K562 (cell line): Measurements from ENCODE around the gene DTNB. TPM values are rescaled to one million over a fixed set of nuclear protein-coding genes. Genes with fewer than 3 reads are reported as not detected.

Experiments used
- ATAC-seq: fragments of 200-7000 bp; cut with Tn5 transposase; 3 replicates; pipeline ENCODE4 v1.9.1; 2020; ENCODE audit warnings: moderate library complexity
- BruUV-seq: library from RNA; stranded (reverse); fragments of 400-500 nt; replicated peaks from 2 replicates; lab custom pipeline; 2021; lab: Mats Ljungman, UMichigan
- CTCF ChIA-PET: fragments of 300-600 bp; formaldehyde crosslinking; extraction: SDS; loops from one replicate; lab custom pipeline; 2021; ENCODE audit warnings: low intra/inter-chr PET ratio; lab: Yijun Ruan, JAX
- POLR2A ChIA-PET: fragments of 300-600, 350-650 bp; sonication (Branson Sonifier 250); formaldehyde crosslinking; extraction: SDS; loops from one replicate; lab custom pipeline; 2021; ENCODE audit warnings: antibody characterized with exemption, inconsistent platforms; lab: Yijun Ruan, JAX
- DNase-seq, 4 experiments: peaks; one replicate each; pipeline versions ENCODE4 v3.0.0 to v3.0.0-alpha.2; 2011 to 2018; ENCODE audit warnings: low spot score in 3 of 4, mixed read lengths in 3 of 4; ENCODE audit errors: extremely low read depth in 1 of 4
- FAIRE-seq: peaks from 2 replicates; lab custom pipeline; 2011; peaks lifted over from hg19 to GRCh38; lab: Jason Lieb, UNC
- H2AFZ ChIP-seq: 2 replicates; pipeline ENCODE4 v1.6.0; 2011; ENCODE audit warnings: low read depth, low read length, control low read depth, inconsistent platforms
- H3K27ac ChIP-seq: fragments of 200-600 bp; 3 replicates; pipeline ENCODE4 v1.8.0; 2011; ENCODE audit warnings: low read depth, mild to moderate bottlenecking, control low read depth, inconsistent platforms, low read length, moderate library complexity, mixed read lengths; ENCODE audit errors: extremely low read depth
- H3K27me3 ChIP-seq, 2 experiments: fragments of 300-600 bp in 1 of 2; 2 replicates in 1 of 2; 3 replicates in 1 of 2; pipeline versions ENCODE4 v1.6.0 to v1.8.0; 2011; ENCODE audit warnings: inconsistent platforms in 2 of 2, low read length in 2 of 2, mild to moderate bottlenecking in 1 of 2, mixed read lengths in 1 of 2, moderate library complexity in 1 of 2; ENCODE audit not compliant: control insufficient read depth in 2 of 2, insufficient read depth in 2 of 2
- H3K36me3 ChIP-seq: fragments of 300-600 bp; 3 replicates; pipeline ENCODE4 v1.8.0; 2011; ENCODE audit warnings: mild to moderate bottlenecking, low read length, inconsistent platforms; ENCODE audit not compliant: control insufficient read depth, insufficient read depth
- H3K4me1 ChIP-seq, 2 experiments: fragments of 200-600 bp in 1 of 2; replicated peaks in 1 of 2; 2 replicates in 1 of 2; 3 replicates in 1 of 2; pipeline versions ENCODE4 v1.5.1 to v1.8.0; 2011; ENCODE audit warnings: inconsistent platforms in 2 of 2, low read length in 2 of 2, mild to moderate bottlenecking in 1 of 2, mixed read lengths in 1 of 2, moderate library complexity in 1 of 2; ENCODE audit not compliant: control insufficient read depth in 2 of 2, insufficient read depth in 2 of 2
- H3K4me2 ChIP-seq: 2 replicates; pipeline ENCODE4 v1.6.1; 2011; ENCODE audit warnings: low read length, control low read depth, inconsistent platforms, mixed read lengths; ENCODE audit not compliant: insufficient read depth
- H3K4me3 ChIP-seq: fragments of 200-600 bp; sonication (generic), shearing (Covaris generic); 2 replicates; pipeline ENCODE4 v1.5.1; 2016; ENCODE audit warnings: control low read depth, inconsistent platforms
- H3K79me2 ChIP-seq: fragments of 200-600 bp; 3 replicates; pipeline ENCODE4 v1.8.0; 2011; ENCODE audit warnings: low read length, inconsistent platforms; ENCODE audit not compliant: control insufficient read depth, insufficient read depth
- H3K9ac ChIP-seq, 2 experiments: 2 replicates each; pipeline versions ENCODE4 v1.6.0 to v1.6.1; 2011; ENCODE audit warnings: low read depth in 2 of 2, low read length in 2 of 2, control low read depth in 1 of 2, inconsistent platforms in 1 of 2, mild to moderate bottlenecking in 1 of 2, mixed read lengths in 1 of 2; ENCODE audit not compliant: insufficient read depth in 1 of 2
- H3K9me1 ChIP-seq: one replicate; pipeline ENCODE4 v1.6.0; 2011; ENCODE audit warnings: inconsistent platforms, mild to moderate bottlenecking, low read length, moderate library complexity; ENCODE audit not compliant: control insufficient read depth, insufficient read depth
- H3K9me3 ChIP-seq: replicated peaks from 2 replicates; pipeline ENCODE4 v1.5.1; 2011; ENCODE audit warnings: low read depth, low read length, inconsistent platforms; ENCODE audit not compliant: control insufficient read depth, insufficient read depth
- H4K20me1 ChIP-seq: replicated peaks from 2 replicates; pipeline ENCODE4 v1.6.1; 2011; ENCODE audit warnings: low read length, inconsistent platforms, mixed read lengths; ENCODE audit not compliant: control insufficient read depth, insufficient read depth
- ATF7 ChIP-seq: fragments of 450-650 bp; IDR thresholded peaks from 2 replicates; pipeline ENCODE4 v1.7.1; 2014; ENCODE audit warnings: mild to moderate bottlenecking, moderate library complexity
- CHD1 ChIP-seq: fragments of 200-600 bp; sonication (generic); IDR thresholded peaks from one replicate; pipeline ENCODE4 v1.6.1; 2012; ENCODE audit warnings: mild to moderate bottlenecking, moderate library complexity, low read length, inconsistent platforms
- CREB1 ChIP-seq, 2 experiments: sonication (generic) in 1 of 2; formaldehyde crosslinking in 1 of 2; IDR thresholded peaks; 2 replicates each; pipeline versions ENCODE4 v1.6.1 to v1.8.0; 2012 to 2022; ENCODE audit warnings: inconsistent platforms in 1 of 2, mild to moderate bottlenecking in 1 of 2, missing genetic modification reagents in 1 of 2, moderate library complexity in 1 of 2
- MAFF ChIP-seq: IDR thresholded peaks from 2 replicates; pipeline ENCODE4 v1.6.1; 2012; ENCODE audit warnings: low read length, improper control_type of control experiment
- MYC ChIP-seq, 2 experiments: fragments of 250-450 bp in 1 of 2; sonication (Bioruptor Pico) in 1 of 2; IDR thresholded peaks; 2 replicates each; pipeline versions ENCODE4 v1.5.1 to v1.6.1; 2012 to 2021; ENCODE audit warnings: low read depth in 2 of 2, borderline replicate concordance in 1 of 2, improper control_type of control experiment in 1 of 2, low read length in 1 of 2, mild to moderate bottlenecking in 1 of 2, moderate library complexity in 1 of 2
- NFE2 ChIP-seq: IDR thresholded peaks from 2 replicates; pipeline ENCODE4 v1.6.1; 2014; ENCODE audit warnings: antibody characterized with exemption, low read depth
- NONO ChIP-seq, 2 experiments: fragments of 200-400 bp in 1 of 2; fragments of 450-650 bp in 1 of 2; formaldehyde crosslinking in 1 of 2; IDR thresholded peaks; 2 replicates each; pipeline ENCODE4 v1.6.1; 2017; ENCODE audit warnings: low read depth in 2 of 2, mild to moderate bottlenecking in 2 of 2, moderate library complexity in 2 of 2, low read length in 1 of 2
- PHF8 ChIP-seq: fragments of 200-600 bp; sonication (generic); IDR thresholded peaks from 2 replicates; pipeline ENCODE4 v1.6.1; 2012; ENCODE audit warnings: mixed run types, mild to moderate bottlenecking, inconsistent platforms, low read length, moderate library complexity, borderline replicate concordance
- RCOR1 ChIP-seq, 2 experiments: IDR thresholded peaks; 2 replicates each; pipeline ENCODE4 v1.6.1; 2012; ENCODE audit warnings: low read depth in 2 of 2, low read length in 2 of 2, borderline replicate concordance in 1 of 2, improper control_type of control experiment in 1 of 2
- TEAD4 ChIP-seq, 2 experiments: sonication (generic) in 1 of 2; formaldehyde crosslinking in 1 of 2; IDR thresholded peaks; 2 replicates each; pipeline versions ENCODE4 v1.6.1 to v1.8.0; 2012 to 2022; ENCODE audit warnings: borderline replicate concordance in 1 of 2, inconsistent platforms in 1 of 2, low read length in 1 of 2, mild to moderate bottlenecking in 1 of 2, missing genetic modification reagents in 1 of 2
- ZNF696 ChIP-seq: fragments of 250-450 bp; sonication (Bioruptor Pico); conservative IDR thresholded peaks from 2 replicates; pipeline ENCODE4 v1.4.0; 2020; ENCODE audit warnings: mild to moderate bottlenecking, moderate library complexity
- ZZZ3 ChIP-seq: fragments of 450-650 bp; IDR thresholded peaks from 2 replicates; pipeline ENCODE4 v1.6.1; 2016; ENCODE audit warnings: antibody characterized with exemption, mild to moderate bottlenecking, moderate library complexity
- WGBS: fragments of 100-300 bp; shearing (Covaris generic); methylation state at CpG from one replicate; pipeline ENCODE4 v1.1.6; 2016; ENCODE audit warnings: low coverage, mixed read lengths; ENCODE audit not compliant: insufficient coverage; ENCODE audit errors: missing lambda C conversion rate; 5-methylcytosine and 5-hydroxymethylcytosine counted together
- in situ Hi-C: fragments of 300-500 bp; cut with MboI; formaldehyde crosslinking; loops from 4 replicates; pipeline ENCODE4 v1.15.0; 2018; ENCODE audit warnings: inconsistent platforms, mixed read lengths
- intact Hi-C: fragments of 100-400 bp; cut with micrococcal nuclease; formaldehyde crosslinking; loops from 2 replicates; pipeline ENCODE4 v1.14.2; 2022
- polyA plus RNA-seq, 8 experiments: library from polyadenylated mRNA; depleted of rRNA in 4 of 8; stranded (reverse) in 5 of 8; unstranded in 3 of 8; fragments of >200 nt; fragmentation: Nextera tagmentation in 2 of 8; fragmentation: Illumina TruSeq in 1 of 8; extraction: Ambion mirVana in 2 of 8; extraction: Trizol in 1 of 8; gene quantifications; 2 replicates each; pipeline versions ENCODE4 v1.2.1 to v1.2.3, GENCODE V29; 2011 to 2014; ENCODE audit warnings: inconsistent platforms in 1 of 8, missing spikeins in 1 of 8
- total RNA-seq, 7 experiments: library from RNA; depleted of rRNA in 6 of 7; stranded (reverse); fragments of >200 nt in 6 of 7; fragmentation: Illumina TruSeq in 2 of 7; extraction: Trizol in 2 of 7; gene quantifications; 2 replicates each; pipeline versions ENCODE4 v1.2.1 to v1.2.3, GENCODE V29; 2011 to 2021; ENCODE audit warnings: low replicate concordance in 1 of 7
- TF ChIP-seq, protein P1 (sequence below), 2 experiments: fragments of 200-800 bp in 1 of 2; sonication (Bioruptor generic) in 1 of 2; sonication (generic) in 1 of 2; formaldehyde crosslinking in 1 of 2; IDR thresholded peaks in 1 of 2; conservative IDR thresholded peaks in 1 of 2; 2 replicates each; pipeline versions ENCODE4 v1.5.0 to v1.6.1; 2016 to 2020; ENCODE audit warnings: missing compliant biosample characterization in 1 of 2, missing genetic modification characterization in 1 of 2, missing genetic modification reagents in 1 of 2
- TF ChIP-seq, protein P2 (sequence below): fragments of 250-450 bp; sonication (Bioruptor Pico); IDR thresholded peaks from 2 replicates; pipeline ENCODE4 v1.9.0; 2021; ENCODE audit warnings: mild to moderate bottlenecking, inconsistent platforms

Gene DTNB
- total and polyA plus RNA-seq, 9 of the 15 experiments (the other 6 are each of a cell fraction or from before 2014, with no cell fraction given) = 0.18 to 2.0 (median 0.77) TPM; not detected in 2

DNA sequence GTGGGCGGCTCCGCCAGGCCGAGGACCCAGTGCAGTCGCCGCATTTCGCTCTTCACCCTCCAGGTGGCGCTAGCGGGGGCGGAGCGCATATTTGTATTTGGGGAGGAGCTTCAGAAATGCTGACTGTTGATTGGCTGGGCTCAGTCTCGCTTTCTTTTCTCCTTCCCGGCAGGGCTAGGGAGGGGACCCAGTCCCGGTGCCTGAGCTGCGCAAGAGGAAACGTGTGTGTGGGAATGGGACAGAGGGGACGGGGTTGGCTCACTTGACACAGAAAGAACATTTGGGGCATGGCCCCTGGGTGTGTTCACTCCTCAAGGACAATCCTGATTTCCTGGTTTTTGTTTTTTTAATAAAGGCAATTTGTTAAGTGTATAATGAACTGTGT is 311.3 kb downstream of the DTNB start:
- intact Hi-C loops (no loop called here), in situ Hi-C loops (no loop called here)
- H3K9ac ChIP-seq = peak overlapping the region in 1 of 2 experiments; percentile 25; a peak in 1 of 4 replicates
- FAIRE-seq (peak; percentile 99), ATAC-seq (peak; percentile 99), DNase-seq (peak; percentile 91 to 97 (median 97))
- peaks cover 0 to 9% of the 10 kb centered on the region in 2 experiments; a peak in 3 of 5 replicates for H3K4me1 ChIP-seq
- ChIA-PET CTCF (interaction anchor here (1.0 kb wide), 1 partner anchor 12 kb away, joined by 3 read pairs; no protein-coding TSS in a partner anchor), POLR2A (interaction anchor here (0.6 to 1.6 kb wide), 3 partner anchors 13 to 23 kb away, joined by 4 read pairs; no protein-coding TSS in a partner anchor)
- H3K27ac ChIP-seq = no peak overlapping the region; the same call in 2 of the 3 replicates
- H3K4me3 ChIP-seq = no peak overlapping the region; the same call in 1 of the 2 replicates
- H3K4me2 ChIP-seq = peak overlapping the region; percentile 69
- peaks cover 9 to 56% of the 10 kb centered on the region in 2 experiments; a peak in 3 of 5 replicates for H3K27me3 ChIP-seq
- no peaks in the 10 kb centered on the region for H3K79me2 ChIP-seq
- peak overlapping the region; percentile 88 for H2AFZ ChIP-seq
- no TSS peak for BruUV-seq
- H3K9me3 ChIP-seq = no peaks in the 10 kb centered on the region
- H3K9me1 ChIP-seq = no peaks in the 10 kb centered on the region
- H4K20me1 ChIP-seq = no peaks in the 10 kb centered on the region
- H3K36me3 ChIP-seq = no peaks in the 10 kb centered on the region
- WGBS = 0% methylated on average over 12 of the region's 16 CpGs
- TF ChIP-seq, protein P1, sequence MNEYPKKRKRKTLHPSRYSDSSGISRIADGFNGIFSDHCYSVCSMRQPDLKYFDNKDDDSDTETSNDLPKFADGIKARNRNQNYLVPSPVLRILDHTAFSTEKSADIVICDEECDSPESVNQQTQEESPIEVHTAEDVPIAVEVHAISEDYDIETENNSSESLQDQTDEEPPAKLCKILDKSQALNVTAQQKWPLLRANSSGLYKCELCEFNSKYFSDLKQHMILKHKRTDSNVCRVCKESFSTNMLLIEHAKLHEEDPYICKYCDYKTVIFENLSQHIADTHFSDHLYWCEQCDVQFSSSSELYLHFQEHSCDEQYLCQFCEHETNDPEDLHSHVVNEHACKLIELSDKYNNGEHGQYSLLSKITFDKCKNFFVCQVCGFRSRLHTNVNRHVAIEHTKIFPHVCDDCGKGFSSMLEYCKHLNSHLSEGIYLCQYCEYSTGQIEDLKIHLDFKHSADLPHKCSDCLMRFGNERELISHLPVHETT (CRISPR knock-in tag; conservative IDR thresholded peaks at IDR 0.05 in 1 of 2, IDR thresholded peaks at IDR 0.05 in 1 of 2) = no peak
- TF ChIP-seq NONO (IDR thresholded peaks at IDR 0.05; ENCODE audit: low read depth in 2 of 2, low read length in 1 of 2) (no peak), MAFF (peak; percentile 73), ZNF696 (CRISPR knock-in tag) (no peak), ATF7 (peak; percentile 38; the same call in 1 of the 2 replicates), TEAD4 (IDR thresholded peaks at IDR 0.05; ENCODE audit: low read length) (peak; percentile 58), TEAD4 (CRISPR knock-in tag; IDR thresholded peaks at IDR 0.05; ENCODE audit: borderline replicate concordance) (no peak), PHF8 (peak; percentile 23; the same call in 1 of the 2 replicates), ZZZ3 (no peak), NFE2 (peak; percentile 86), CREB1 (IDR thresholded peaks at IDR 0.05) (no peak), CREB1 (CRISPR knock-in tag; IDR thresholded peaks at IDR 0.05) (peak; percentile 60; the same call in 1 of the 2 replicates), RCOR1 (IDR thresholded peaks at IDR 0.05; ENCODE audit: borderline replicate concordance in 1 of 2, low read depth in 2 of 2, low read length in 2 of 2) (peak in 1 of 2 experiments; percentile 47; a peak in 1 of 4 replicates), MYC (IDR thresholded peaks at IDR 0.05; ENCODE audit: low read depth, low read length) (peak; percentile 25; the same call in 1 of the 2 replicates), MYC (CRISPR knock-in tag; IDR thresholded peaks at IDR 0.05; ENCODE audit: borderline replicate concordance, low read depth) (no peak), CHD1 (no peak)
- TF ChIP-seq, protein P2, sequence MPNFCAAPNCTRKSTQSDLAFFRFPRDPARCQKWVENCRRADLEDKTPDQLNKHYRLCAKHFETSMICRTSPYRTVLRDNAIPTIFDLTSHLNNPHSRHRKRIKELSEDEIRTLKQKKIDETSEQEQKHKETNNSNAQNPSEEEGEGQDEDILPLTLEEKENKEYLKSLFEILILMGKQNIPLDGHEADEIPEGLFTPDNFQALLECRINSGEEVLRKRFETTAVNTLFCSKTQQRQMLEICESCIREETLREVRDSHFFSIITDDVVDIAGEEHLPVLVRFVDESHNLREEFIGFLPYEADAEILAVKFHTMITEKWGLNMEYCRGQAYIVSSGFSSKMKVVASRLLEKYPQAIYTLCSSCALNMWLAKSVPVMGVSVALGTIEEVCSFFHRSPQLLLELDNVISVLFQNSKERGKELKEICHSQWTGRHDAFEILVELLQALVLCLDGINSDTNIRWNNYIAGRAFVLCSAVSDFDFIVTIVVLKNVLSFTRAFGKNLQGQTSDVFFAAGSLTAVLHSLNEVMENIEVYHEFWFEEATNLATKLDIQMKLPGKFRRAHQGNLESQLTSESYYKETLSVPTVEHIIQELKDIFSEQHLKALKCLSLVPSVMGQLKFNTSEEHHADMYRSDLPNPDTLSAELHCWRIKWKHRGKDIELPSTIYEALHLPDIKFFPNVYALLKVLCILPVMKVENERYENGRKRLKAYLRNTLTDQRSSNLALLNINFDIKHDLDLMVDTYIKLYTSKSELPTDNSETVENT = 0 out of 2 replicates have a peak, but pooled peaks have one; percentile 23
